HEK293 (cell line): ENCODE results near the gene RASSF10.

Experiments used
- CTCF ChIA-PET: fragments of 350-600 bp; formaldehyde crosslinking; extraction: SDS; loops from one replicate; lab custom pipeline; 2021; ENCODE audit warnings: antibody characterized with exemption; lab: Yijun Ruan, JAX
- POLR2A ChIA-PET: fragments of 300-600 bp; formaldehyde crosslinking; extraction: SDS; loops from one replicate; lab custom pipeline; 2020; ENCODE audit warnings: antibody characterized with exemption, inconsistent platforms; lab: Yijun Ruan, JAX
- H3K27ac ChIP-seq: fragments of 200-500 bp; sonication (Bioruptor generic); 2 replicates; pipeline ENCODE4 v1.5.1; 2014; ENCODE audit warnings: low read depth, low read length, control low read depth, inconsistent platforms; ENCODE audit errors: extremely low read depth
- H3K36me3 ChIP-seq, 2 experiments: fragments of 200-500 bp in 1 of 2; sonication (Bioruptor generic) in 1 of 2; 1 replicate in 1 of 2; 2 replicates in 1 of 2; pipeline ENCODE4 v1.5.1; 2014 to 2017; ENCODE audit warnings: inconsistent platforms in 2 of 2, low read length in 2 of 2; ENCODE audit not compliant: control insufficient read depth in 2 of 2, insufficient read depth in 1 of 2
- H3K4me1 ChIP-seq: fragments of 200-500 bp; sonication (Bioruptor generic); 2 replicates; pipeline ENCODE4 v1.5.1; 2014; ENCODE audit warnings: mild to moderate bottlenecking, low read length, inconsistent platforms; ENCODE audit not compliant: control insufficient read depth, insufficient read depth
- H3K4me3 ChIP-seq: 2 replicates; pipeline ENCODE4 v1.5.1; 2011; ENCODE audit warnings: low read depth, mild to moderate bottlenecking, control low read depth, low read length, moderate library complexity
- H3K9me3 ChIP-seq: fragments of 200-500 bp; sonication (Bioruptor generic); 2 replicates; pipeline ENCODE4 v1.5.1; 2014; ENCODE audit warnings: low read depth, low read length, inconsistent platforms; ENCODE audit not compliant: control insufficient read depth, insufficient read depth
- BCL11A ChIP-seq: fragments of 450-650 bp; formaldehyde crosslinking; IDR thresholded peaks from 2 replicates; pipeline ENCODE4 v1.5.1; 2016; ENCODE audit warnings: low read depth, missing biosample characterization, missing genetic modification characterization
- HOXD13 ChIP-seq: sonication (generic); formaldehyde crosslinking; IDR thresholded peaks from 2 replicates; pipeline ENCODE4 v1.8.0; 2022; ENCODE audit warnings: missing genetic modification reagents, borderline replicate concordance
- KLF8 ChIP-seq: fragments of 450-650 bp; formaldehyde crosslinking; IDR thresholded peaks from 2 replicates; pipeline ENCODE4 v1.5.1; 2016; ENCODE audit warnings: missing biosample characterization, missing genetic modification characterization
- TCF7L2 ChIP-seq: IDR thresholded peaks from 2 replicates; pipeline ENCODE4 v1.6.1; 2011; ENCODE audit warnings: low read depth, mild to moderate bottlenecking, inconsistent platforms, low read length, moderate library complexity, borderline replicate concordance
- YY1 ChIP-seq: fragments of 450-650 bp; formaldehyde crosslinking; IDR thresholded peaks from 2 replicates; pipeline ENCODE4 v1.5.1; 2018; ENCODE audit warnings: missing biosample characterization, missing genetic modification characterization
- ZBTB1 ChIP-seq: fragments of 450-650 bp; formaldehyde crosslinking; IDR thresholded peaks from 2 replicates; pipeline ENCODE4 v1.5.1; 2016; ENCODE audit warnings: missing biosample characterization, missing genetic modification characterization
- ZBTB20 ChIP-seq: fragments of 450-650 bp; formaldehyde crosslinking; IDR thresholded peaks from 2 replicates; pipeline ENCODE4 v1.5.1; 2016; ENCODE audit warnings: missing biosample characterization, missing genetic modification characterization
- ZFP37 ChIP-seq: fragments of 450-650 bp; formaldehyde crosslinking; IDR thresholded peaks from 2 replicates; pipeline ENCODE4 v1.5.1; 2016; ENCODE audit warnings: missing biosample characterization, missing genetic modification characterization
- ZNF140 ChIP-seq: fragments of 450-650 bp; formaldehyde crosslinking; IDR thresholded peaks from 2 replicates; pipeline ENCODE4 v1.5.1; 2016; ENCODE audit warnings: missing biosample characterization, missing genetic modification characterization
- ZNF16 ChIP-seq: fragments of 450-650 bp; formaldehyde crosslinking; IDR thresholded peaks from 2 replicates; pipeline ENCODE4 v1.5.1; 2016; ENCODE audit warnings: low read depth, missing biosample characterization, missing genetic modification characterization
- ZNF184 ChIP-seq: fragments of 450-650 bp; IDR thresholded peaks from 2 replicates; pipeline ENCODE4 v1.5.1; 2018; ENCODE audit warnings: missing biosample characterization, mild to moderate bottlenecking, missing genetic modification characterization
- ZNF202 ChIP-seq: fragments of 450-650 bp; formaldehyde crosslinking; IDR thresholded peaks from 2 replicates; pipeline ENCODE4 v1.5.1; 2016; ENCODE audit warnings: missing biosample characterization, missing genetic modification characterization, borderline replicate concordance
- ZNF37A ChIP-seq: fragments of 450-650 bp; IDR thresholded peaks from 2 replicates; pipeline ENCODE4 v1.5.1; 2018; ENCODE audit warnings: missing biosample characterization, missing genetic modification characterization
- ZNF404 ChIP-seq: fragments of 450-650 bp; formaldehyde crosslinking; IDR thresholded peaks from 2 replicates; pipeline ENCODE4 v1.5.1; 2017; ENCODE audit warnings: missing biosample characterization, missing genetic modification characterization
- ZNF501 ChIP-seq: fragments of 450-650 bp; formaldehyde crosslinking; IDR thresholded peaks from 2 replicates; pipeline ENCODE4 v1.5.1; 2016; ENCODE audit warnings: missing biosample characterization, missing genetic modification characterization
- ZNF514 ChIP-seq: fragments of 450-650 bp; formaldehyde crosslinking; IDR thresholded peaks from 2 replicates; pipeline ENCODE4 v1.5.1; 2016; ENCODE audit warnings: missing biosample characterization, missing genetic modification characterization
- ZNF544 ChIP-seq: fragments of 450-650 bp; formaldehyde crosslinking; IDR thresholded peaks from 2 replicates; pipeline ENCODE4 v1.5.0; 2017; ENCODE audit warnings: missing biosample characterization, missing genetic modification characterization
- ZNF560 ChIP-seq: fragments of 450-650 bp; formaldehyde crosslinking; IDR thresholded peaks from 2 replicates; pipeline ENCODE4 v1.5.1; 2017; ENCODE audit warnings: missing biosample characterization, missing genetic modification characterization, borderline replicate concordance
- ZNF629 ChIP-seq: fragments of 450-650 bp; formaldehyde crosslinking; IDR thresholded peaks from 2 replicates; pipeline ENCODE4 v1.5.1; 2017; ENCODE audit warnings: missing biosample characterization, missing genetic modification characterization
- ZNF660 ChIP-seq: fragments of 450-650 bp; IDR thresholded peaks from 2 replicates; pipeline ENCODE4 v1.5.1; 2018; ENCODE audit warnings: missing biosample characterization, mild to moderate bottlenecking, missing genetic modification characterization
- ZNF768 ChIP-seq: fragments of 450-650 bp; formaldehyde crosslinking; IDR thresholded peaks from 2 replicates; pipeline ENCODE4 v1.5.1; 2018; ENCODE audit warnings: missing biosample characterization, mild to moderate bottlenecking, missing genetic modification characterization
- ZNF777 ChIP-seq: fragments of 450-650 bp; formaldehyde crosslinking; IDR thresholded peaks from 2 replicates; pipeline ENCODE4 v1.5.1; 2017; ENCODE audit warnings: missing biosample characterization, missing genetic modification characterization, borderline replicate concordance
- TF ChIP-seq, protein P1 (sequence below): fragments of 450-650 bp; formaldehyde crosslinking; IDR thresholded peaks from 2 replicates; pipeline ENCODE4 v1.5.1; 2016; ENCODE audit warnings: missing biosample characterization, missing genetic modification characterization
- TF ChIP-seq, protein P2 (sequence below): fragments of 450-650 bp; formaldehyde crosslinking; IDR thresholded peaks from 2 replicates; pipeline ENCODE4 v1.5.1; 2016; ENCODE audit warnings: missing biosample characterization, missing genetic modification characterization
- TF ChIP-seq, protein P3 (sequence below): fragments of 450-650 bp; formaldehyde crosslinking; IDR thresholded peaks from 2 replicates; pipeline ENCODE4 v1.5.1; 2017; ENCODE audit warnings: missing biosample characterization, mild to moderate bottlenecking, missing genetic modification characterization, moderate library complexity

The RASSF10 gene

DNA sequence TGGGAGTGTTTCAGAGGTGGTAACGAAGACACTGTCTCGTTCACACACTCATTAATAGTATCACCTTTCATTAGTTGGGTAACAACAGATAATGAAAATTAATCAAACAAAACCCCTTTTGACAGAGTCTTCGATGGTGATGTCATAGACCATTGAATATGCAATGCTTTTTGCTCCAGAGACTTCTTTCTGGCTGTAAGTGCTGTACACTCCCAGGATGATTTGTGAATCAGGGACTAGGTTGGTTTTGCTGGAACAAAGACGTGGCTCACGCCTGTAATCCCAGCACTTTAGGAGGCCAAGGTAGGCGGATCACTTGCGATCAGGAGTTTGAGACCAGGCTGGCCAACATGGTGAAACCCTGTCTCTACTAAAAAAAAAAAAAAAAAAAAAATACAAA lies 9.5 kb upstream of the RASSF10 start:
- Histone ChIP-seq H3K36me3 (no peaks in the 10 kb centered on the region), H3K4me3 (no peak overlapping the region)
- CTCF ChIA-PET, result no interaction called here
- TF ChIP-seq ZNF560 (tag by site-specific recombination), result no peak
- TF ChIP-seq ZBTB20 (tag by site-specific recombination), result no peak
- no peak for TF ChIP-seq ZNF501 (tag by site-specific recombination)
- TF ChIP-seq, all 188 proteins: peak for 0
- Histone ChIP-seq H3K27ac (no peak overlapping the region), H3K4me1 (no peaks in the 10 kb centered on the region), H3K9me3 (no peaks in the 10 kb centered on the region)
- POLR2A ChIA-PET, result no interaction called here

DNA sequence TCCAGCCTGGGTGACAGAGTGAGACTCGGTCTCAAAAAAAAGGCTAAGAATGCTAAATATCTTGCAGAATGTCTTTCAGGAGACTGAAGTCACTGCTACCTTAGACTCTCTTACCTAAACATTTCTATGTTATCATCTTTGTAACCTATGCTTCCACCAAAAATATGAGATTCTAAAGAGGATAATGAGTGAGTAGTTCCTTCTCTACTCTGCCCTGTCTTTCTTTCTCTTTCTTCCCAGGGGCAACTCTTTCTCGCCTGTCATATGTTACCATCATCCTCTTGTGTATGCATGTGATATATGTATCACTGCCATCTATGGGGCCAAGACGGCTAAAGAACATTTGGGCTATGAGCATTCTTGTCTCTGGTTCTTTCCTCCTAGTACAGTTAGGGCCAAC lies 9.0 kb upstream of the RASSF10 start:
- TF ChIP-seq ZNF777 (tag by site-specific recombination) (no peak), TCF7L2 (no peak), YY1 (no peak), ZNF629 (no peak), ZNF404 (tag by site-specific recombination) (no peak), ZNF768 (no peak), ZNF140 (tag by site-specific recombination) (no peak), ZNF16 (tag by site-specific recombination) (no peak), ZFP37 (tag by site-specific recombination) (no peak)
- TF ChIP-seq, all 188 proteins: peak for 0
- ChIA-PET CTCF (no interaction called here), POLR2A (no interaction called here)
- Histone ChIP-seq H3K36me3 (no peaks in the 10 kb centered on the region), H3K4me3 (no peak overlapping the region), H3K9me3 (no peaks in the 10 kb centered on the region), H3K27ac (no peak overlapping the region), H3K4me1 (no peaks in the 10 kb centered on the region)

DNA sequence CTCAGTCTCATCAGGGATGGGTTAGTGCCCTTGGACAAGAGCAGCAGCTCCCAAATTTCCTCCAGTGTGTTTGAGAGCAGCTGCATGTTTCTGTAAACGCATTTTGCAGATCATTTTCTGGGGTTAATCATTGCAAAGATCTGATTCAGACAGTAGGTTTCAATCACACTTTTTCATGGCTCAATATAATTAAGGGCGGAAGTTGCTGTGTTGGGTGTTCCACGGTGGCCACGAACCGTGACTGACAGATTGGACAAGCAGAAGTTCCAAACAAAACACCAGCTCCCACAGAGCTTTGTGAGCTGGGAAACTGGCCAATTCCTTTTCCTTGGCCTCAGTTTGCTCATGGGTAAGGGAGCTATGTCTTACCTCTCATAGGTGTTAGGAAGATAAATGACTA lies 8.4 kb upstream of the RASSF10 start:
- Histone ChIP-seq H3K4me3 (no peak overlapping the region), H3K36me3 (no peaks in the 10 kb centered on the region), H3K27ac (no peak overlapping the region), H3K4me1 (no peaks in the 10 kb centered on the region), H3K9me3 (no peaks in the 10 kb centered on the region)
- CTCF ChIA-PET, result no interaction called here
- TF ChIP-seq ZNF184 (no peak), ZNF37A (no peak), HOXD13 (CRISPR knock-in tag) (no peak), ZNF660 (tag by site-specific recombination) (no peak), ZNF202 (tag by site-specific recombination) (no peak), BCL11A (tag by site-specific recombination) (no peak), ZBTB1 (tag by site-specific recombination) (no peak), ZNF544 (tag by site-specific recombination) (no peak), ZNF514 (tag by site-specific recombination) (no peak), KLF8 (tag by site-specific recombination) (no peak)
- TF ChIP-seq, protein P1, sequence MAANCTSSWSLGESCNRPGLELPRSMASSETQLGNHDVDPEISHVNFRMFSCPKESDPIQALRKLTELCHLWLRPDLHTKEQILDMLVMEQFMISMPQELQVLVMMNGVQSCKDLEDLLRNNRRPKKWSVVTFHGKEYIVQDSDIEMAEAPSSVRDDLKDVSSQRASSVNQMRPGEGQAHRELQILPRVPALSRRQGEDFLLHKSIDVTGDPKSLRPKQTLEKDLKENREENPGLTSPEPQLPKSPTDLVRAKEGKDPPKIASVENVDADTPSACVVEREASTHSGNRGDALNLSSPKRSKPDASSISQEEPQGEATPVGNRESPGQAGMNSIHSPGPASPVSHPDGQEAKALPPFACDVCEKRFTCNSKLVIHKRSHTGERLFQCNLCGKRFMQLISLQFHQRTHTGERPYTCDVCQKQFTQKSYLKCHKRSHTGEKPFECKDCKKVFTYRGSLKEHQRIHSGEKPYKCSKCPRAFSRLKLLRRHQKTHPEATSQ (tag by site-specific recombination), result no peak
- TF ChIP-seq, protein P2, sequence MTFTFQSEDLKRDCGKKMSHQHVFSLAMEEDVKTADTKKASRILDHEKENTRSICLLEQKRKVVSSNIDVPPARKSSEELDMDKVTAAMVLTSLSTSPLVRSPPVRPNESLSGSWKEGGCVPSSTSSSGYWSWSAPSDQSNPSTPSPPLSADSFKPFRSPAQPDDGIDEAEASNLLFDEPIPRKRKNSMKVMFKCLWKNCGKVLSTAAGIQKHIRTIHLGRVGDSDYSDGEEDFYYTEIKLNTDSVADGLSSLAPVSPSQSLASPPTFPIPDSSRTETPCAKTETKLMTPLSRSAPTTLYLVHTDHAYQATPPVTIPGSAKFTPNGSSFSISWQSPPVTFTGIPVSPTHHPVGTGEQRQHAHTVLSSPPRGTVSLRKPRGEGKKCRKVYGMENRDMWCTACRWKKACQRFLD (tag by site-specific recombination), result no peak
- TF ChIP-seq, protein P3, sequence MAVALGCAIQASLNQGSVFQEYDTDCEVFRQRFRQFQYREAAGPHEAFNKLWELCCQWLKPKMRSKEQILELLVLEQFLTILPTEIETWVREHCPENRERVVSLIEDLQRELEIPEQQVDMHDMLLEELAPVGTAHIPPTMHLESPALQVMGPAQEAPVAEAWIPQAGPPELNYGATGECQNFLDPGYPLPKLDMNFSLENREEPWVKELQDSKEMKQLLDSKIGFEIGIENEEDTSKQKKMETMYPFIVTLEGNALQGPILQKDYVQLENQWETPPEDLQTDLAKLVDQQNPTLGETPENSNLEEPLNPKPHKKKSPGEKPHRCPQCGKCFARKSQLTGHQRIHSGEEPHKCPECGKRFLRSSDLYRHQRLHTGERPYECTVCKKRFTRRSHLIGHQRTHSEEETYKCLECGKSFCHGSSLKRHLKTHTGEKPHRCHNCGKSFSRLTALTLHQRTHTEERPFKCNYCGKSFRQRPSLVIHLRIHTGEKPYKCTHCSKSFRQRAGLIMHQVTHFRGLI (tag by site-specific recombination), result no peak
- POLR2A ChIA-PET, result no interaction called here
